ENCODE data around the gene ARHGAP27.
"Not testable (repeated sequence)": the region's sequence is repeated elsewhere in the genome, so short reads cannot be mapped to it uniquely, and the experiment has no call there.

Gene ARHGAP27

DNA sequence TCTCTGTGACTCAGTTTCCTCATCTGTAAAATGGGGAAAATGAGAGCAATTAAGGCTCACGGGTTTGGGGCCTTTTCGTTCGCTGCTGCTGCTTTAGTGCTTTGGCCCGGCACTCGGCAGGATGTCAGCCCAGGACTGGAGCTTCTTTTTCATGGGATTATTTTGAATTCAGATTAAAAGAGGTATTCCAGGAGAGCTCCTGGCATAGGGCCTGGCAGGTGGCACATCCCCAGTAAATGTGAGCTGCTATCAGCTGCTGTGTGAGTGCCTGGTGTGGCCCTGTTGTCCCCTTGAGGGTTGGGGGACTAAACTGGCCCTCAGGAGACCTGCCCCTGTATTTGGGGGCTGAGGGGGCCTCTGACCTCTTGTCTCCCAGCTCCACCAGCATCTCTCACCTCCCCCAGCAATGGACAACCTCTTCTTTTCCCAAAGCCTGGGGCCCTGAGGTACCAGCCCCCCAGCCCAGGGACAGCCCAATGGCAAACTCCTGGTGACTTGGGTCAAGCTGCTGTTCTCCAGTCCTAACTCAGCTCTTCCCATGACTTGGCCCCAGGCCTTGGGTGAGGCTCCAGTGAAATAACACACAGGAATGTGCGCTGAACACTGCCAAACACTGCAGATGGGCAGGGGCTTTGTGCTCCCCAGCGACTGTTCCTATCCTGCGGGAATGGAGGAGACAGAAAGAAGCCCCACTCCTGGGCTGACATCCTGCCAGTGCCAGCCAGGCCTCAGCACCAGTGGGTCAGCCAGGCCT lies 14.4 kb upstream of the ARHGAP27 start:
- not testable (repeated sequence) for DNase-seq

DNA sequence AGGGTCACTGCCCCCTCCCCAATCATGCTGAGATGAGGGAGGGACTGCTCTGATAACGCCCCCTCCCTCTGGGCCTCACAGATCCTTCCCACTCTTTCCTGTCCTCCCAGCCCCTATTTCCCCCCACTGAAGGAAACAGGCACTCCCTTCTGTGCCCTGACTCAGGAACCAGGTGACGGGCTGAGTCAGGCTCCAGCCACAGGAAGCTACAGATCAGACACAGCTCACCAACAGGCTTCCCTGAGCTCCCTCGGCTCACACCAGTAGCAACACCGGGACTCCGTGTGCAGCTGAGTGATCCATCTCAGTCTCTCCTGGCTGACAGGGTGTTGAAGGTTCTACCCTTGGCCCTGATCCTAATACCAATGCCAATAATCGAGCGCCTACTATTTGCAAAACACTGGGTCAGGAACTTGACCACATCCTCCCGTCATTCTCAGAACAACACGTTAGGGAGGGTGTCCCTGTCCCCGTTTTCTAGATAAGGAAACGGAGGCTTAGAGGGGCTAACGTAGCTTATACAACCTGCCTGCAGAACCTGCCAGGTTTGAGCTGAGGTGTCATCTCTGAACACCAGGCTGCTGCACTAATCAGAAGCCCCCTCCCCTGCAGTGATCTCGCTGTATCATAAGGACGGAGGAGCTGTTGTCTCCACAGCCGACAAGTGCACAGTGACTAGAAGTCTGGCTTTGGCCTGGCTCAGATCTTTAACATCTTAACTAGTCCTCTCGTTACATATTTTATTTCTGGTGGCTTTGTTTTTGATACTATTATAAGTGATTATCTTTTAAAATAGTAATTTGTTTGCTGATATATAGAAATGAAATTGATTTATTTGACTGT lies 13.5 kb upstream of the ARHGAP27 start:
- DNase-seq = not testable (repeated sequence)

DNA sequence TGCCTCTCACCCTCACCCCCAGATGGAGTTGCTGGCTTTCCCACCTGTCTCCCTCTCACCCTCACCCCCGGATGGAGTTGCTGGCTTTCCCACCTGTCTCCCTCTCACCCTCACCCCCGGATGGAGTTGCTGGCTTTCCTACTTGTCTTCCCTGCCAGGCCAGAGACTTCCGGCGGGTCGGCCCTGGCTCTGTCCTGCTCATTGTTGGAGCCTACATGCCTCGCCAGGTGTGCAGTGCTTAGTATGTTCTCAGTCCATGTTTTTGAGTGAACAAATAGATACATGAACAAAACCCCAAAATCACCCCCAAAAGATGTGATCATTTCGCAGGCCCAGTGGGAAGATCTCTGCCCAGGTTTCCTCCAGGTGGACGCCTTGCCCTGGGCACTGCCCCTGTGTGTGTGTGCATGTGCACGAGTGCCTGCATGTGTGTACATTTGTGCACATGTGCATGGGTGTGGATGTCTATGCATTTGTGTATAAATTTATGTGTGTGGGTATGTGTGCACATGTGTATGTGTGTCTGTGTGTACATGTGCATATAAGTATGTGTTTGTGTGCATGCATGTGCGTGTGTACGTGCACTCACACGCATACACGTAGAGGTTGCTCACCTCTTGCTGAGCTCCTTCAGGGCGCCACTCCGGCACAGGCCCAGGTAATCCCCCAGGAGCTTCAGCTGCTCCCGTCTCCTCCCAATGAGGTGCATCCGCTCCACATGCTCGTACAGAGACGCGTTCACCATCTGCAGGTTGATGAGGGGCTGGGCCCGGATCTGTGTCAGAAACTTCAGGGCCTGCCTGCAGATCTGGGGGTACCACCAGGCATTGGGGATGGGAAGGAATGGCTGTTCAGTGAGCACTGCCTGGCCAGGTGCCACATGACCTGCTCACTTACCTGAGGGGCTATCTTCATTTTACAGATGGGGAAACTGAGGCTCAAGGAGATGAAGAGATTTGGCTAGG lies 12.5 kb upstream of the ARHGAP27 start:
- DNase-seq = not testable (repeated sequence)

DNA sequence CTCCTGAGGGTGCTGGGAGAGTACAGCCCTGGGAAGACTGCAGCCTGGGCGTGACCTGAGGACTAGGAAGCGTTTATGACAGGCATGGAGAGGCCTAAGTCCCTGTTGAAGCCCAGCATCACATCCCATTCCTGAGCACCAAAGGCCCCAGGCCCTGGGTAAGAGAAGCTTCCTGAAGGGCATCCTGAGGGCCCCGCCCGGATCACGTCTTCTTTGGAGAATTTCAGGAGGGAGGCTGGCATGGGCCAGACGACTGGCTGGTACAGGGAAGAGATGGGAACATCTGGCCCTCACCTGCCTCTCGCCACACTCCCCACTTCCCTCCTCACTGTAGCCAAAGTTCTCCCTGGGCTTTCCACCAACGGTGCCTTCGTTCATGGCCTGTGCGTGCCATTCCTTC lies 11.6 kb upstream of the ARHGAP27 start:
- DNase-seq = not testable (repeated sequence)

DNA sequence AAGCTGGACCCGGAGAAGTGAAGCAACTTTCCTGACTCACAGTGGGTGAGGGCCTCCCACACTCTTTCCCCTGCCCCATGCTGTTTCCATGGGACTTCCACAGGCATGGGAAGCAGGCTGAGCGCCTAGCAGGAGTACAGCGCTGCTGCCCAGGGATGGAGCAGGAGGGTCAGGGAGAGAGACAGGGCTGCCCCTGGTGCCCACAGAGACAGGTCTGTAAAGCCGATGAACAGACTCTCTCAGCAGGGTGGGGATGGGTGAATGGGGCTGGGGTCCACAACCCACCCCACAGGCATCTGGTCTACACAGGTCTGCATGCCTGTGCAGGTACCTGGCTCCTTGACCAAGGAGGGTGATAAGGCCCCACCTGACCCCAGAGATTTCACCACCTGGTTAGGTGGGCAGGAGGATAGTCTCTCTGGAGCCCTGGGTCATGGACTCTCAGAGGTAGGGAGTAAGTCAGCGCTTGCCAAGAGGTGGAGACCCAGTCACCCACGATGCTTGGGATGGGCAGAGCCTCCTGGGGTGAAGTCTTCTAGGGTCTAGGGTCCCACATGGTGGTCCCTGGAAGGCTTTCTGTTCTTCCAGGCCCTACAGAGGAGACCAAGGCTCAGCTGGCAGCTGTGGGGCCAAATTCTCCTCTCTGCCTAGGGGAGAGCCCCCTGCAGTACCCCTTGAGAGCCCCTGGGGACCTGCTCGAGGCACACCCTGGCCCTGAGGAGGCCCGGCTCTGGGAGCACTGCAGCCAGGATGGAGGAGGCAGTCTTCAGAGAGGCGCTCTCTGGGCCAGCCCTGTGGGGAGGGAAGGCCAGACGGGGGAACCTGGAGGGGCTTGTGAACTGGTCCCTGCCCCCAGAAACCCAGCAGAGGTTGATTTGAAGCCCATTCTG lies 10.9 kb upstream of the ARHGAP27 start:
- not testable (repeated sequence) for DNase-seq

DNA sequence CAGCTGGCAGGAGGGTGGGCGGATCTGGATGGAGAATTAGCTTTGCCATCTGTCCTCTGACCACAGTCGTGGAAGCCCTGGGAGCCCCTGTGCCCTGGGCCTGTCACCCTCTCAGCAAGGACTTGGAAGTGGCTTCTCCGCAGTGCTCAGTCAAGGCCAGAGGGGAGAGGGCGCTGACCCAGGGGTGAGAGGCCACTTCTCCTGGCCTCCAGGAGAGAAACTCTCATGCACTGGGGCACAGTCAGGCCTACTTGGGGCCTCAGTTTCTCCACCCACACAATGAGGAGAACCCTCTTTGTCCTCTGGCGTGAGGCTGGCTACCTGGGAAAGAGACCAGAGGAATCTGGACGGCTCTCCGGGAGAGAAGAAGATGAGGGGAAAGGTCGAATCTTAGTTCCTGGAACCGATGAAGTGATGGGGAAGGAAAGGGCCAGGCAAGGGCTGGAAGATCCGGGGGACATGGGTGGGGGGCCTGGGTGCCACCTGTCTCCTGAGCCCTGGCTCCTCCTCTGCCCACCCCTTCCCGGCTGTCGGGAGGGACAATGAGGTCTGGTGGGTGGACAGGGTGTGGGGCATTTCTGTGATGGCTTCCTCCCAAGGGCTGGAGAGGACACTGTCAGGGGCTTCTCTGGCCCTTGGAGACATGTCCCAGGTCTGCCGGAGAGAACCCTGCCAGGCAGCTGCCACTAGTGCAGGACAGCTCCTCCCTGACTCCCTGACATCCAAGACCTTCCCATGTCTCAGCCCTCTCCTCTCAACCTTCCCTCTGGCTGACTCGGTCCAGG lies 9.0 kb upstream of the ARHGAP27 start:
- DNase-seq = no peak

DNA sequence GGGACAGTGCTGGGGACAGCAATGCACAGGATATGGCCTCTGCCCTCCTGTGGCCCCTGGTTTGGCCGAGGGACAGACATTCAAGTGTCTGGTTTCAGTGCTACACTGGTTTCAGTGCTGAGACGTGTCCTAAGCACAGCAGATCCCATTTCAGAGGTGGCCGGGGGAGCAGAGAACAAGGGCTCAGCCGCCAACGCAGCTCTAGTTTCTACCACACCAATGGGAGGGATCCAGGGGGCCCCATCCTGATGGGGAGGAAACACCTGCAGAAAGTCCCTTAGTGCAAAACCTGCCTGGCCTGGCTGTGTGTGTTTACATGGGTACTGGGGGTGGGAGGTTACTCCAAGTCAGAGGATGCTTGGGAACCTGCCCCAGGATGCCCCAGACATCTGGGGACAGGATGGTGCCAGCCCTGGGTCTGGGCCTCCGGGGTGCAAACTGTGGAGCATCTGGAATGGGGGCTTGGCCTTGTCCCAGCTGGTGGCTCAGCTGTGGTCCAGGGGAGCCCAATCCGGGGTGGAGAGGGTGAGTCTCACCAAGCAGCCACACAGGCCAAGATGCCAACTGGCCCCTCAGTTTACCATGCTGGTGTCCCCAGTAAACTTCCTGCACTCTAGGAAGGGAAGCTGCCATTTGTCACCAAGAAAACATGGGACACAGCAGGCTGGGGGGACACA lies 8.3 kb upstream of the ARHGAP27 start:
- DNase-seq = not testable (repeated sequence)

DNA sequence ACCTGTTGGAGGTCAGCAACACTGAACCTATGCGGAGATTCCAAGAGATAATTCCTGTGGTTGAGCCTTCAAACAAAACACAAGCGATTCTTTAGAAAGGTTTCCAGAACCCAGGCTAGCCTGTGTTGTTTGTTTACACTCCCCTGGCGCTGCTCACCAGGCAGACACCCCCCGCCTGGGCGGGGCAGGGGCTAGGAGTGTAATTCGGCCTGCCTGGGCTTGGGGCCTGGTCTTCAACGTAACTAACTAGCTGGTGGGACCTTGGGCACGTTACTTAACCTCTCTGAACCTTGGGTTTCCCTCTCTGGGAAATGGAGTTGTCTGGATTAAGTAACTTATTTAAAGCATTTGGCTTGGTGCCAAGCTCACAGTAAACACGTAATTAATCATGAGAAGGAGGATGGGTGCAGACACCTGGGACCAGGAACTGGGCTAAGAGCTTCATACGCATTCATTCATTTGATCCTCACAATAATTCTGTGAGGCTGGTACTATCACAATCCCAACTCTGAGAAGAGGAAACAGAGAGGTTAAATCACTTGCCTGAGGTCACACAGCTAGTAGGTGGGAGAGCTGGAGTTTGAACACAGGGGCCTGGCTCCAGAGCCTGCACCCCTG lies 7.6 kb upstream of the ARHGAP27 start:
- DNase-seq = peak; percentile 46

DNA sequence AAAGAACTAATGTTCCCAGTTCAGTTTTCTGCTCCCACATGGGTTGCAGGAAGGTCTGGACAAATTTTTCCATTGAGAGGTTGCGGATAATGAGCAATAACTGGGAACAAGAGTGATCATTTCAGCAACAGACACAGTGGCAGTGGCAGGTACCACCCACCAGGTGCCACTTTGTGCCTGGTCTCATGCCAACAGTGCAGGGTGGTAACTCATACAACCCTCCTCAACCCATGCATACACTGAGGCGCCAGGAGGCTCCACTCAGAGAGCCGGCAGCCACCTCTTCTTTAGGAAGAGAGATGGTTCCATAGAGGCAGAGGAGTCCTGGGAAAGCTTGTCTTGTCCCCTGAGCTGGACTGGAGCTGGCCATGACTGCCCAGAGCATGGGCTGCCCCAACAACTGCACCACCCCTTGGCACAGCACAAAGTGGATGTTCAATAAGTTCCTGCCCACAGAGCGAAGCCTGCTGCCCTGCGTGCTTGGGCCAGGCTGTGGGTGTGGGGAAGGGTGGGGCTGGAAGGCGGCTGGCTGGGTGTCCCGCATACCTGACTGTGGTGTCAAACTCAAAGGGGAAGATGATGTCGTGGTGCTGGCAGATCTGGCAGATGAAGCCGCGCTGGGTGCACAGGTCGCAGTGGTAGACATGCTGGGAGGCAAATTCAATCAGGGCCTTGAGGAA lies 6.4 kb upstream of the ARHGAP27 start:
- DNase-seq = no peak

DNA sequence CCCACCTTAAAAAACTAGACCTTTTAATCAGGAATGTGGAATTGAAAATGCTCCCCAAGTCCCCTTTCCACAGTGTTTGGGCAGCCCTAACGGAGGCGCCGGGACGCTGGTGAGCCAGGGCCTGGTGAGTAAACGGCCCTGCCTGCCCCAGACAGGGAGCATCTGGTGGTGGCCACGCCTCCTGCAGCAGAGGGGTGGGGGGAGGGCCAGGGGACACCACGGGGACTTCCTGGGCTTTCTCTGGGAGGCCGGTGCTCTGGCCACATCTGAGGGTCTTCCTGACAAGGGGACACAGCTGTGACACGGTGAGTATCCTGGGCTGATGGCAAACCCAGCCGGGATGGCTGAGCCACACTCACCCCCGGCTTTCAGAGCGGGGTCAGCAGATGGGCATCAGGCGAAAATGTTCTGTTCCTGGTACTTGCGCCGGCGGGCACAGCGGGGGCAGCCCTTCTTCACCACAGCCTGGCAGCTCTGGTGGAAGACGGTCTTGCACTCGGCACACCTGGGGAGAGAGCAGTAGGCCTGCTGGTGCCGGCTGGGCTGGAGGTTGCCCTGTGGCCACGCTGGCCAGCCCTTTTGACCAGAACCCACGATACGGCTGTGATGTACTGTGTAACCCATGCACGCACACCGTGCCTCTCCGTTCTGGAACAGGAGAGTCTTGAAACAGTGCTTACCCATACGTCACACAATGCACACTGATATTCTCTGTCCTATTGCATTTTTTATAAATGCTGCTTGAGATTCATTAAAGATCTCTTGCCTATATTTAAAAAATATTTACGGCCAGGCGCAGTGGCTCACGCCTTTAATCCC lies 5.0 kb upstream of the ARHGAP27 start:
- no peak for DNase-seq

DNA sequence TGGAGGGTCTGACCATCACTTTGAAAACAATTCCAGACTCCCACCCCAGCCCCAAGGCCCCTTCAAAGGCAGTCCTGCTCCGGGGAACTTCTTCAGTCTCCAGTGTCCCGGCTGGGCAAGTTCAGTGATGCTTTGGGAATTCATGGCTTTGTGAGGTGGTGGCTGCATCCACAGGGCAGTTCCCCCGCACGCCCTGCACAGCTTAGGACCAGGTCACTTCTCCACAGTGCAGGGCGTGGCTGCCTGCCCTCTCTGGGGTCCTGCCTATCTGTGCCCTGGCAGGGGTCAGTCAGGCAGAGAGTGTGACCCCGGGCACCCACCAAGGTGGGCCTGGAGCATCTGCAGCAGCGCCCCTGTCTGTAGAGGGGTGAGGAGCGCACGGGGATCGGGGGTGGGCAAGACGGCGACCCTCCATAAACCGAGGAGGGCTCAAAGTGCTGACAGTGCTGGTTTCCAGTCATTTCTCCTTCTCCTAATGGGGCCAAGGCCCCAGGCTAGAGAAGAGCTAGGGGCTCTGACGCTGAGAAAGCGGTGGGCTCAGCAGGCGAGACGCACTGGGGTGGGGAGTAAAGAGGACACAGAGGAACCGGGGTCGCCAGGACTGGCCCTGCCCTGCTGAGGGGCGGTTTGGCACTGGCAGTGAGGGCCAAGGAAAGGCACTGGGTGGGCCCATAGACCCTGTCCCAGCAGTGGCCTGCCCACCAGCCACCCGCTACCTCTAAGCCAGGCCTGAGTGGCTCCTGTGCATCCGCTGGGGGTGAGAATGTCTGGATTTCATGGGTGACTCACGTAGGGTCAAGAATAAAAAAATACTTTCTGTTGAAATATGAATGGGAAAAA lies 4.2 kb upstream of the ARHGAP27 start:
- no peak for DNase-seq

DNA sequence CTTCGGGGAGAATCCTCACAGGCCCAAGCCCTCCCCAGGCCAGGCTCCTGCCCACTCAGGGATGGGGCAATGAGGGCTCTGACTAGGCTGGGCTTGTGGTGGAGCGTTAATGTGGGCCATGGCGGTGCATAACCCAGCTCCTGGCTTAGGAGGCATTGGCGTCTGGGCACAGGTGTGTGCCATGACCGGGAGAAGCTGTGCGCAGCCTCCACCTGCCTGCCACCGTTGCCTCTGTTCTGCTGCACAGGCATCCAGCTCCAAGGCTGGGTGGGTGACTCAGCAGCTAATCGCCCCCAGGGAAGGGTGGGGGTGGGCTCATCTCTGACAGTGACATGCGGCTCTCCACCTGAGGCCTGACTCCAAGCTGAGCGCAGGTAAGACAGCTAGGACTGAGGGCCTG lies 3.5 kb upstream of the ARHGAP27 start:
- no peak for DNase-seq

DNA sequence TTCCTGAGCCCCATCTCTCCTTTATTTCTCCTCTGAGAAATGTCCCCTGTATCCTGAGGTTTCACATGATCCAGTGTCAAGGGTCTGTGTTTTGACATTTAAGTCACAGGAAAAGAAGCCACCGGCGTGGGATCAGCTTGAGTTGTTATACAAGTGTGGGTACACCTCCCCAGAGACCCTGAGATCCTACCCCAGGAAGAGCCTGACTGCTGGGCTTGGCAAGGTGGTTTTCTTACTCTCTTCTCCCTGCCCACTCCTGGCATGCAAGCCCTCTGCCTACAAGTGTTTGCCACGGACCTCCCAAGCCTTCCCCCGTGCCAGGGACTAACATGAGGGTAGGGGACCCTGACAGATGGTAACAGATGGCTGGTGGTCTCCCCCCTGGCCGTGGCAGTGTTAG lies 2.8 kb upstream of the ARHGAP27 start:
- DNase-seq = no peak

DNA sequence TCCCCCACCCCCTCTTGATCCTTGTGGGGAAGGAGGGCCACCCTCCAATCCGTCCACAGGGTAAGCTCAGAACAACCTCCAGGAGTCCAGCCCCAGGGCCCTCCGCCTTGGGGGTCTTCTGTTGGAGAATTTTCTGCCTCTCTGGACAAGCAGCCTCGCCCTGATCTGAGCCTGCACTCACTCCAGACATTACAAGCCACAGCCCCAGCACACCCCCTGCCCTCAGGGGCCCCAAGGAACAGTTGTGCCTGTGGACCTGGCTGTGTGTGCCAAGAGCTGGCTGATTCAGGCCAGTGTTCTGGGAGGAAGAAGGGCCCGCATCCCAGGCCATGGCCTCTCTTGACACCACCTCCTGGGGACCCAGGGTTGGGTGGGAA lies 477 bp upstream of the ARHGAP27 start:
- no peak for DNase-seq

DNA sequence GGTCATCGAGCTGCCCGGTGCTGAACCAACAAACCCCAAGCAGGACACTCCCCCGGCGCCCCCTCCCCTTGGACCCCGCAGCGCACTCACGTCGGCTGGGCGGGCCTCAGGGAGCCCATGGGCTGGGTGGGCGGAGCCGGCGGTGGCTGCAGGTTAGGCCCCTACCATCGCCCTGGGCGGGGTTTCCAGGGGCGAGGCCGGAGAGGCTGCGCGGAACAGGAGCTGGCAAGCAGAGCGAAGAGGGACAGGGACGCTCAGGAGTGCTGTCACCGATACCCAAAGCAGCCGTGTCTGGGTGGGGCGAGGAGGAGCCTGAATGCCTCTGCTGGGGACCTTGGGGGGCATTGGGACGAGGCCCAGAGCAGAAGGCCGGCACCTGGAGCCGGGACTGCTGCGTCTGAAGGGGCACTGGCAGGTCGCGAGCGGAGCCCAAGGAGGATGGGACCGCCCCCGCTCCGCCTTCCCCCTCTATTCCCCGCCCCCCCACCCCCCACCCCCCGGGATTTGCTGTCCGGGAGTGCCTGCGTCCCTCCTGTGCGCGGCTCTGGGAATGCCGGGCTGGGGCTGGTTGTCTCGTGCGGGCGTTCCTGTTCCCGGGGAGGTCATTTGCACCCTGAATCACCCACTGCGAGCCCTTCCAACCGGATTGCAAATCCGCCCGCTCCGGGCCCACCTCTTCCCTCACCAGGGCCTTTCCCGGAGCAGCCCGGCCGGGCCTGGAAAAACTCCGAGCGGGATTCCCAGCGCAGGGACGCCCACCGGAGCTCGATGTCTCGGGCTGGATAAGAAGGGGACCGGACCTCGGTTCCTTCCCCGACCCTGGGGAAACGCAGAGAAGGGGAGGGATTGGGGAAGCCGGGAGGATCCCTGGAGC lies 902 bp downstream of the ARHGAP27 start:
- peak; percentile 84 for DNase-seq

DNA sequence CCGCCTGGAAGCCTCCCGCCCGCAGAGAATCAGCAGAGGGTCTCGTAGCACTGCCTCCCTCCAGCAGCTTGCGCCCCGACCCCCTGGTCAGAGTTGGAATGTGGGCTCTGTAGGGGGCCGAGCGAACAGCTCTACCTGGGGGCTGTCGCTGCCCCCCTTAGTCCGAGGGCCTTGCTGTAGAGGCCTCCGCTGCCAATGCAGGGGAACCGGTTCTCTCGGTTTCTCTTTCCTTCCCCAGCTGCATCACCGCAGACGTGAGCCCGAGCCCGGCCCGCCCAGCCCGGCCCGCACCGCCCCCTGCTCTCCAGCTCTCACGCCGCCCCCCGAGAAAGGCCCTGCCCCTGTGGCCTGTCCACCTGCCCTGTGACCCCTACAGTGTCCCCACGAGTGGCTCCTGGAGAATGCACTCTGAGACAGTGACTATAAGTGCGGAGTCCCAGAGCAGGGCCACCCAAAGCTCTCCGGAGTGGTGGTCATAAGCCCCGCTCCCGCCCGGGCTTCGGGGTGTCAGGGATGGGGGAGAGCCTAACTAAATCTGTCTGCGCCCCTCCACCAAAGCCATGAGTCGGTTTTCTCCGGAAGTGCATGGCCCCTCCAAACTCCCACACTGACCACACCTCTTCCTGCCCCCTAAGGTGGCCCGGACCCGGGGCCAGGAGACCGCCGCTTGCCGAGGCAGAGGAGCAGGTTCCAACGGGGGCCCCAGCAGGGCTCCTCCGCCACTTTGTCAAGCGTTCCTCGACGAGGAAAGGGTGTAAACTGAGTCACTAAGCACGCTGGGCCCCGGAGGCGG lies 1.7 kb downstream of the ARHGAP27 start:
- DNase-seq = no peak
